ENCODE data around the gene METAP1D. TPM values are rescaled to one million over a fixed set of nuclear protein-coding genes. Genes with fewer than 3 reads are reported as not detected.
A peak's percentile ranks its signal among the peaks of the same experiment; 100 is the strongest.

Gene METAP1D
- total and polyA plus RNA-seq, 2 experiments from 2014 or later: 4.0 to 12.0 TPM

DNA sequence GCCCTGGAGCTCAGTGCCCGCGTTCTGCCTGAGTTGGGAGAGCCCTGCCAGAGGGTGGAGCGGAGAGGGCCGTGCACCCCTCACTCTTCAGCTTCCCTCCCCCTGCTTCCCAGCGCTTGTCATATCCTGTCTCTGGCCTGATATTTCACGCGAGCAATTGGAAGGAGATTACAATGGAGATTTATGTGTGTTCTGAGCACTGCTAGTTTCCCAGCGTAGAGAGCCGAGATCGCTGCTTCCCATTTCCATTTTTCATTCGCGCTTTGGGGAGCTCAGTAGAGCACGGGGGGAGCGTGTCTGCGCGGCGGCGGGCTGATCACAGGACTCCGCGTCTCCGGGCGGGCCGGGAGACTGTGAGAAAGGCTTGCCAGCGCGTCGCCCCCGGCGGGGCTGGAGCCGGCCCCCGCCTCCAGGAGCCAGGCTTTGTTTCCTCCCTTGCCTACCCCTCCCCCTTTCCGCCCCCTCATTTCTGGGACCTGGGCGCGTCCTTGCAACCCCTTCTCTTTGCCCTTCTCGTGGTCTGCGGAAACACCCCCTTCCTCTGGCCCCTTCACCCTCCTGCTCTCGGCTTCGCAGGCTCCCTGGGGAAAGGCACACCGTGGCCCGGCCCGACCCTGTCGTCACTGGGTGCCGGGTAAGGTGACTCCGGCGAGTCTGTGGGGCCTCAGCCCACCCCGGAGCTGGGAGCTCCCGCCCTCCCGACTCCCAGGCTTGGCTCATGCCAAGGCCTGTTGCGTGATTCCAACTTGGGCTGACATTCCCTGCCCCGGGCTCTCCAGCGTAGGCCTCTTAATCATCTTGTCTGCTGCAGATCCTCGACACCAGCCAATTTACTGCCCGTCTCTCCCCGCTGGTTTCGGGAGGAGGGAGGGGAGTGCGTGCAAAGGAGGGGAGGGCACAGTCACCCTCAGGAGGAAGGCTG lies 97.1 kb downstream of the METAP1D start:
- no peaks in the 10 kb centered on the region for H3K9me3 ChIP-seq (ENCODE audit: low read depth)
- peaks cover 100% of the 10 kb centered on the region for H3K27me3 ChIP-seq
- TF ChIP-seq, protein P1, sequence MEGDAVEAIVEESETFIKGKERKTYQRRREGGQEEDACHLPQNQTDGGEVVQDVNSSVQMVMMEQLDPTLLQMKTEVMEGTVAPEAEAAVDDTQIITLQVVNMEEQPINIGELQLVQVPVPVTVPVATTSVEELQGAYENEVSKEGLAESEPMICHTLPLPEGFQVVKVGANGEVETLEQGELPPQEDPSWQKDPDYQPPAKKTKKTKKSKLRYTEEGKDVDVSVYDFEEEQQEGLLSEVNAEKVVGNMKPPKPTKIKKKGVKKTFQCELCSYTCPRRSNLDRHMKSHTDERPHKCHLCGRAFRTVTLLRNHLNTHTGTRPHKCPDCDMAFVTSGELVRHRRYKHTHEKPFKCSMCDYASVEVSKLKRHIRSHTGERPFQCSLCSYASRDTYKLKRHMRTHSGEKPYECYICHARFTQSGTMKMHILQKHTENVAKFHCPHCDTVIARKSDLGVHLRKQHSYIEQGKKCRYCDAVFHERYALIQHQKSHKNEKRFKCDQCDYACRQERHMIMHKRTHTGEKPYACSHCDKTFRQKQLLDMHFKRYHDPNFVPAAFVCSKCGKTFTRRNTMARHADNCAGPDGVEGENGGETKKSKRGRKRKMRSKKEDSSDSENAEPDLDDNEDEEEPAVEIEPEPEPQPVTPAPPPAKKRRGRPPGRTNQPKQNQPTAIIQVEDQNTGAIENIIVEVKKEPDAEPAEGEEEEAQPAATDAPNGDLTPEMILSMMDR (IDR thresholded peaks at IDR 0.05; ENCODE audit: low read depth, low read length): no peak
- H3K4me1 ChIP-seq (ENCODE audit: low read depth): peaks cover 28% of the 10 kb centered on the region
- DNase-seq (ENCODE audit: low read depth in 1 of 2, low spot score in 1 of 2): peak in 1 of 2 donors; percentile 66
- H3K27ac ChIP-seq: no peak overlapping the region
- H3K4me3 ChIP-seq: peak overlapping the region; percentile 17
- H3K36me3 ChIP-seq: no peaks in the 10 kb centered on the region

DNA sequence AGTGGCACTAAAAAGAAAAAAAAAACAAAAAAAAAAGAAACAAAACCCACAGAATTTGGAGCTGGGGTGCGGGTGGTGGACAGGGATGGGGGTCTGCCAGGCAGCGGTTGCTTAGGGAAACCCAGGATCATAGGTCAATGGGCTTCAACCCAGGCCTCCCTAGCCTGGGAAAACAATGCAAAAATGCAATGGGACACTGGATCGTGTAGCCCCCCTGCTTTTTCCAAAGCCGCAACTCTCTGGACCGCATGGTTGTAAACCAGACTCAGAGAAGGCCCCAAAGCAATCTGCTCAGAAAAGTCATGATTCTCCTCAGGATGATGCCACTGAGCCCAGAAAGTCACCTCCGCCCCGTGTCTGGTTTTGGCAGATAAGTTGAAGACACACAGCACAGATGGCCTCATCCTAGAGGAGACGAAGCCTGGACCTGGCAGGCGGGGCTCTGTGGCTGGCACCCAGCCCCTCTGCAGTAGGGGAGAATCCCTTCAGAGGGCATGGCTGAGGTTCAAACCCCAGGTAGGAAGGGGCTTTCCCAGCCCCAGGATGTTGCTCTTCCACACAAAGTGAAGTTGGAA lies 97.9 kb downstream of the METAP1D start:
- no peak for DNase-seq (ENCODE audit: low read depth in 1 of 2, low spot score in 1 of 2)
- TF ChIP-seq, protein P1 (IDR thresholded peaks at IDR 0.05; ENCODE audit: low read depth, low read length): no peak
- peaks cover 28% of the 10 kb centered on the region for H3K4me1 ChIP-seq (ENCODE audit: low read depth)
- H3K36me3 ChIP-seq: no peaks in the 10 kb centered on the region
- H3K4me3 ChIP-seq: no peak overlapping the region
- peaks cover 100% of the 10 kb centered on the region for H3K27me3 ChIP-seq
- H3K9me3 ChIP-seq (ENCODE audit: low read depth): no peaks in the 10 kb centered on the region
- H3K27ac ChIP-seq: no peak overlapping the region

DNA sequence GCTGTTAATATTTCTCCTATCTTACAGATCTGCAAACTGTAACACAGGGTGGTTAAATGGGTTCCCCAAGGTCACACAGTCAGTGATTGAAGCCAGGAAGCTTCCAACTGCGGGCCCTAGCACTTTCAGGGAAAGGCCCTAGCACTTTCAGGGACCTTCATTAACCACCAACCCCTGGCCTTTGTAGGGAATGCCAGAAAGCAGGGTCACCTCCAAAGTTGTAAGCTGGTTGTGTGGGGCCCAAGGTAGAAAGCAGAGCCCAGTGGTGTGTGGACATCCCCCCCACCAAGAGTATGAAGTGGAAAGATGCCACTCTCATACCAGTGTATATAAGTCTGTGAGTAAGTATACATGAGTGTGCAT lies 98.5 kb downstream of the METAP1D start:
- no peak for DNase-seq (ENCODE audit: low read depth in 1 of 2, low spot score in 1 of 2)
- no peaks in the 10 kb centered on the region for H3K9me3 ChIP-seq (ENCODE audit: low read depth)
- H3K27ac ChIP-seq: no peak overlapping the region
- H3K36me3 ChIP-seq: no peaks in the 10 kb centered on the region
- TF ChIP-seq, protein P1 (IDR thresholded peaks at IDR 0.05; ENCODE audit: low read depth, low read length): no peak
- H3K4me1 ChIP-seq (ENCODE audit: low read depth): peaks cover 28% of the 10 kb centered on the region
- no peak overlapping the region for H3K4me3 ChIP-seq
- H3K27me3 ChIP-seq: peaks cover 99% of the 10 kb centered on the region

DNA sequence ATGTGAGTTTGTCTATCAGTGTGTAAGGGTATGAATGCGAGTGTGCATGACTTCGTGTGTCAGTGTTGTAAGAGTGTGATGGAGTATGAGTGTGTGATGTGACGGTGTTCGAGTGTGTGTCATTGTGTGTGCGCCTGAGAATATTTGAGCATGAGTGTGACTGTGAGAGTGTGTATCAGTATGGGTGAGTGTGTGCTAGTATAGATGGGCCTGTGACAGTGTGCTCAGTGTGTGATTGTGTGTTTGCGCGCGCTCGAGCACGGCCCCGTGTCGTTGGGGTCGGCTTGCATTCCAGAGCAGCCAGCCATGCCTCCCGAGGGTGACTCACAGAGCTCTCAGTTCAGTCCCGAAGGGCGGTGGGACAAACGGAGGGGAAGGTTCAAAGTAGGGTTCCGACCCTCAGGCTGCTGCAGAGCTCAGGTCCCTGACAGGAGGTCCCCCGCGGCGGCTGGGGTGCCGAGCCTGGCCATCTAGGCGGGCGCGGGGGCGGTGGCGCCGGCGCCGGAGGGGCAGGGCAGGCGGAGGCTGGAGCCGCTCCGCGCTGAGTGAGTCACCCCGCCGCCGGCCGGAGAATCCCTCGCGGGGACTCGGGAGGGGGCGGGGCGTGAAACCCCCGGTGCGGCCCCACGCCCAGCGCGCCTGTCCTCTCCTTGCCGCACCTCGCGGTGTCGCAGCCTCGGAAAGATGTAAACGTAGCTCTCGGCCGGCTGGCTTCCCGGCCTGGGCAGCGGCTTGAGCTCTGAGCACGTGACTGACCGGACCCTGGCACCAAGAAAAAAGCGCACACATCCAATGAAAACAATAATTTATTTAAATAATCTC lies 99.1 kb downstream of the METAP1D start:
- Histone ChIP-seq H3K27ac (no peak overlapping the region), H3K4me1 (ENCODE audit: low read depth) (peaks cover 28% of the 10 kb centered on the region), H3K4me3 (peak overlapping the region; percentile 8), H3K36me3 (no peaks in the 10 kb centered on the region), H3K27me3 (peaks cover 99% of the 10 kb centered on the region), H3K9me3 (ENCODE audit: low read depth) (no peaks in the 10 kb centered on the region)
- DNase-seq (ENCODE audit: low read depth in 1 of 2, low spot score in 1 of 2): peak; percentile 57 to 67
- TF ChIP-seq, protein P1 (IDR thresholded peaks at IDR 0.05; ENCODE audit: low read depth, low read length): no peak

DNA sequence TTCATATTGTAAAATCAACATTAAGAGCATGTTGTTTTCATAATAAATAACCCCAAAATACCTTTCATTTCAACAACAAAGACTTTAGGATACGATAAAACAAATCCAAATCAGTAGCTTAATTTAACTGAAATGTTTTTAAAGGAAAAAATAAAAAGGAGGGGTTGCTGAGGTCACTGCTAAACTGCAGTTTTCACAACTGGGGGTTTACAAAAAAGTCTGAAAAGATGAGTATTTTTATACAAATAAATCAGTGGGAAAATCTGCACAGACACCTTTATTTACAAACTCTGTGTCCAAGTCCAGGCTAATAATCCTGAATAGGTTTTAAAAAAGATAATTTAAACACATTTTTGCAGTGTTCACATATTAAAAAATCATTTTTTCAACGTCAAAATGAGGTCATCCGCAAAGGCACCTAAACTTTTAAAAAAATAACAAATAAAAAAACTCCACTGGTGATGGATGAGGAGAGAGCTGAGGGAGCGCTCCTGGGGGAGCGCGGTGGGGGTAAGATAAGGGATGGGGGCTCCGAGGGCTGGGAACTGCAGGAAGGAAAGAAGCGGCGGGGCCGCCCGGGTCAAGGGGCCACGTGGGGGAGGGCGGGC lies 99.8 kb downstream of the METAP1D start:
- peak overlapping the region; percentile 8 for H3K4me3 ChIP-seq
- no peak overlapping the region for H3K27ac ChIP-seq
- DNase-seq (ENCODE audit: low read depth in 1 of 2, low spot score in 1 of 2): no peak
- peaks cover 99% of the 10 kb centered on the region for H3K27me3 ChIP-seq
- H3K36me3 ChIP-seq: no peaks in the 10 kb centered on the region
- H3K4me1 ChIP-seq (ENCODE audit: low read depth): peaks cover 28% of the 10 kb centered on the region
- no peaks in the 10 kb centered on the region for H3K9me3 ChIP-seq (ENCODE audit: low read depth)
- TF ChIP-seq, protein P1 (IDR thresholded peaks at IDR 0.05; ENCODE audit: low read depth, low read length): no peak
